ENCODE measurements around the gene IFT22. TPM values are rescaled to one million over a fixed set of nuclear protein-coding genes. Genes with fewer than 3 reads are reported as not detected.

Gene IFT22
- total and polyA plus RNA-seq, 2 of the 8 experiments (the other 6 are each of a cell fraction or from before 2014, with no cell fraction given) = 17.7 to 18.9 TPM

DNA sequence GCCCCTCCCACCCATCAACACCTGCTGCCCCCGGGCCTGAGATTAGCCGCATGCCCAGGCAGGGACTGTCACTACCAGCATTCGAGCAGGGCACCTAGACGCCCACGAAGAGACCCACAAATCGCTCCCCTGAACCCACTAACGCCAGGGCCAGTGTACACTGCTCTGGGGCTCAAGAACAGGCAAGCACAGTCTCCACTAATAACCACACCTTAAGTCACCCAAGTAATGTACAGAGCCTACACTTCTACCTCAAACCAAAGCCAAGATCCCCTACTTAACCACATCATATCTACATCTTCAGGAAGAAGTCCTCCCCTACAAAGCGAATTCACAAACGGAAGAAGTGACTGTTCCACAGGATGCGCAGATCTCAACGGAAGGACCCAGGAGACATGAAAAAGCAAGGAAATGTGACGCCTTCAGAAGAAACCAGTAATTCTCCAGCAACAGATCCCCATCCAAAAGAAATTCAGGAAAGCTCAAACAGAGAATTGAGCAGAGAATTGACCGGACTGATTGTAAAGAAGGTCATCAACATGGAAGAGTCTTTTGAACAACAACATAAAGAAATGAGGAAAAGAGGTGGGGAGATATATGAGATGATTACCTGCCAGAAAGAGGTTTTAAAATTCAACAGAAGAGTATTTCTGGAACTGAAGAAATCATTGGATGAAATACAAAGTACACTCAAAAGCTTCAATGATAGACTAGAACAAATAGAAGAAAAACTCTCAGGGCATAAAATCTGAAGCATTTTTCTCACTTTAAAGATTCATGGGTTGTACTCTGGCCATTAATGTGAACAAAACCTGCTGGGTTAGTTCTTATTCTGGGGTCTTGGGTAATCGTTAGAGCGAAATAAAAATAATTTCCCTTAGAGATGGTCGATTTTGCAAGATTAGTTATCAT, 20.9 kb downstream of the IFT22 start:
- Histone ChIP-seq H3K4me3 (ENCODE audit: extremely low read depth in 1 of 4, insufficient read depth in 2 of 4, low read depth in 3 of 4, low read length in 4 of 4) (peak overlapping the region; percentile 69 to 97 (median 74)), H3K56ac (replicated peaks; ENCODE audit: insufficient read length, low read depth, low read length) (peak overlapping the region; percentile 50), H2BK20ac (ENCODE audit: low read length) (no peak overlapping the region), H4K5ac (ENCODE audit: insufficient read length, low read depth, low read length) (peak overlapping the region; percentile 67), H3K9ac (replicated peaks in 1 of 4; ENCODE audit: extremely low read depth in 1 of 4, low read depth in 3 of 4, low read length in 3 of 4) (peak overlapping the region; percentile 31 to 69 (median 63); a peak in 6 of 7 replicates), H3K36me3 (ENCODE audit: control insufficient read depth in 2 of 4, insufficient read depth in 4 of 4, low read length in 3 of 4) (peaks cover 4 to 42% (median 16%) of the 10 kb centered on the region in 4 experiments; a peak in 7 of 8 replicates), H2BK5ac (ENCODE audit: low read depth, low read length) (peak overlapping the region; percentile 89), H3K4me2 (ENCODE audit: insufficient read depth in 1 of 2, low read depth in 2 of 2, low read length in 2 of 2) (peak overlapping the region; percentile 70 to 95), H3K4ac (replicated peaks; ENCODE audit: insufficient read length, low read depth, low read length) (peak overlapping the region; percentile 44), H3K27me3 (replicated peaks in 1 of 4; ENCODE audit: control insufficient read depth in 3 of 4, extremely low read depth in 1 of 4, insufficient read depth in 3 of 4, low read length in 3 of 4) (no peaks in the 10 kb centered on the region), H2AFZ (ENCODE audit: low read length) (no peak overlapping the region), H3K79me2 (ENCODE audit: control insufficient read depth in 1 of 2, insufficient read depth in 2 of 2, low read length in 2 of 2) (peaks cover 7 to 67% of the 10 kb centered on the region in 2 experiments), H3K23me2 (ENCODE audit: low read depth, low read length) (peaks cover 9% of the 10 kb centered on the region; the same call in 1 of the 2 replicates), H3K9me3 (ENCODE audit: insufficient read depth in 2 of 2, low read depth in 1 of 2, low read length in 1 of 2) (no peaks in the 10 kb centered on the region; a peak in 1 of 4 replicates), H3K79me1 (ENCODE audit: low read depth, low read length) (peaks cover 2% of the 10 kb centered on the region; the same call in 1 of the 2 replicates), H3K14ac (ENCODE audit: insufficient read length) (no peak overlapping the region), H2BK15ac (ENCODE audit: low read length) (no peak overlapping the region), H4K8ac (ENCODE audit: extremely low read depth, insufficient read depth, low read length) (0 out of 2 replicates have a peak overlapping the region, but pooled peaks have one; percentile 39), H4K20me1 (replicated peaks in 1 of 2; ENCODE audit: control insufficient read depth in 1 of 2, insufficient read depth in 2 of 2, low read length in 2 of 2) (peaks cover 0 to 7% of the 10 kb centered on the region in 2 experiments), H3K18ac (ENCODE audit: extremely low read depth, low read length) (peak overlapping the region; percentile 91), H3K27ac (ENCODE audit: low read depth, low read length) (peak overlapping the region; percentile 47; the same call in 1 of the 2 replicates), H3K23ac (ENCODE audit: insufficient read length) (no peak overlapping the region), H3K4me1 (replicated peaks in 1 of 4; ENCODE audit: control insufficient read depth in 3 of 4, insufficient read depth in 4 of 4, low read length in 3 of 4) (peaks cover 0 to 12% (median 4%) of the 10 kb centered on the region in 4 experiments; a peak in 5 of 7 replicates), H2BK120ac (replicated peaks; ENCODE audit: low read depth, low read length) (peak overlapping the region; percentile 88), H4K91ac (replicated peaks; ENCODE audit: insufficient read length, low read length) (peak overlapping the region; percentile 93), H2AK5ac (ENCODE audit: low read depth, low read length) (no peak overlapping the region), H2BK12ac (ENCODE audit: low read depth, low read length) (peak overlapping the region; percentile 27; the same call in 1 of the 2 replicates)
- DNase-seq (ENCODE audit: low read depth in 1 of 2, low spot score in 2 of 2) = no peak
- FAIRE-seq = peak; percentile 74
- POLR2A ChIA-PET (ENCODE audit: partially characterized antibody) = interaction anchor here (0.6 to 11.4 kb wide), 10 partner anchors 8 to 66 kb away, joined by 3 to 144 read pairs (median 7); partner anchors contain the start of gene IFT22
- 39% methylated on average over 16 of the region's 16 CpGs; no CpG with 5 or more reads in 1 of the 2 experiments for WGBS, 2 experiments (ENCODE audit: extremely low coverage in 1 of 2, insufficient coverage in 1 of 2, insufficient read length in 1 of 2, insufficient replicate concordance in 2 of 2, low coverage in 1 of 2, low lambda C conversion rate in 2 of 2, missing lambda C conversion rate in 1 of 2)
- TF ChIP-seq, protein P1, sequence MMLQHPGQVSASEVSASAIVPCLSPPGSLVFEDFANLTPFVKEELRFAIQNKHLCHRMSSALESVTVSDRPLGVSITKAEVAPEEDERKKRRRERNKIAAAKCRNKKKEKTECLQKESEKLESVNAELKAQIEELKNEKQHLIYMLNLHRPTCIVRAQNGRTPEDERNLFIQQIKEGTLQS (IDR thresholded peaks at IDR 0.05; ENCODE audit: insufficient read depth, low read depth, low read length) = no peak
- no peak for TF ChIP-seq SP4 (IDR thresholded peaks at IDR 0.05; ENCODE audit: low read length)
- peak; percentile 13 for TF ChIP-seq KDM4A (IDR thresholded peaks at IDR 0.05; ENCODE audit: low read depth, low read length, severe bottlenecking)
- CTCF ChIA-PET (ENCODE audit: partially characterized antibody) = interaction anchor here (0.6 to 3.2 kb wide), 11 partner anchors 9 to 902 kb away, joined by 3 to 12 read pairs (median 3); no protein-coding TSS in a partner anchor

Measured in H1 (cell line).